GM15510 (cell line): ENCODE measurements around the gene CORO7.

Experiments
- POLR2A ChIP-seq: IDR thresholded peaks from 3 replicates; pipeline ENCODE4 v1.6.1; 2011; ENCODE audit warnings: borderline replicate concordance; ENCODE audit not compliant: insufficient read length; ENCODE audit errors: extremely low read depth

The CORO7 gene

GRCh38 chr16:4366016-4366415, 50.4 kb downstream of the CORO7 start:
- TF ChIP-seq POLR2A, result no peak

- no peak for TF ChIP-seq POLR2A
Measured at GRCh38 chr16:4365615-4366014, 50.8 kb downstream of the CORO7 start.

- TF ChIP-seq POLR2A, result no peak
Measured at GRCh38 chr16:4365014-4365406, 51.4 kb downstream of the CORO7 start.

GRCh38 chr16:4364196-4365013, 52.0 kb downstream of the CORO7 start:
- TF ChIP-seq POLR2A, result no peak

GRCh38 chr16:4362476-4363135, 53.8 kb downstream of the CORO7 start:
- TF ChIP-seq POLR2A, result no peak

GRCh38 chr16:4361944-4362311, 54.5 kb downstream of the CORO7 start:
- TF ChIP-seq POLR2A, result no peak

GRCh38 chr16:4361033-4361943, 55.1 kb downstream of the CORO7 start:
- no peak for TF ChIP-seq POLR2A

GRCh38 chr16:4360538-4361021, 55.8 kb downstream of the CORO7 start:
- no peak for TF ChIP-seq POLR2A

- TF ChIP-seq POLR2A, result no peak
Measured at GRCh38 chr16:4359914-4360313, 56.5 kb downstream of the CORO7 start.

GRCh38 chr16:4358831-4359561, 57.4 kb downstream of the CORO7 start:
- no peak for TF ChIP-seq POLR2A

GRCh38 chr16:4358236-4358635, 58.2 kb downstream of the CORO7 start:
- no peak for TF ChIP-seq POLR2A

GRCh38 chr16:4356820-4357219, 59.6 kb downstream of the CORO7 start:
- TF ChIP-seq POLR2A, result no peak

GRCh38 chr16:4354512-4355409, 61.6 kb downstream of the CORO7 start:
- no peak for TF ChIP-seq POLR2A
